Vein endothelial cell (primary cell): Measurements from ENCODE around the gene ZNF711. TPM values are rescaled to one million over a fixed set of nuclear protein-coding genes. Genes with fewer than 3 reads are reported as not detected.

Experiments
- total RNA-seq: library from RNA; depleted of rRNA; stranded (reverse); fragments of >200 nt; gene quantifications from 2 replicates; pipeline ENCODE4 v1.2.3, GENCODE V29; 2012

The ZNF711 gene
- total RNA-seq = 3.7 and 3.9 TPM in 2 replicates

DNA sequence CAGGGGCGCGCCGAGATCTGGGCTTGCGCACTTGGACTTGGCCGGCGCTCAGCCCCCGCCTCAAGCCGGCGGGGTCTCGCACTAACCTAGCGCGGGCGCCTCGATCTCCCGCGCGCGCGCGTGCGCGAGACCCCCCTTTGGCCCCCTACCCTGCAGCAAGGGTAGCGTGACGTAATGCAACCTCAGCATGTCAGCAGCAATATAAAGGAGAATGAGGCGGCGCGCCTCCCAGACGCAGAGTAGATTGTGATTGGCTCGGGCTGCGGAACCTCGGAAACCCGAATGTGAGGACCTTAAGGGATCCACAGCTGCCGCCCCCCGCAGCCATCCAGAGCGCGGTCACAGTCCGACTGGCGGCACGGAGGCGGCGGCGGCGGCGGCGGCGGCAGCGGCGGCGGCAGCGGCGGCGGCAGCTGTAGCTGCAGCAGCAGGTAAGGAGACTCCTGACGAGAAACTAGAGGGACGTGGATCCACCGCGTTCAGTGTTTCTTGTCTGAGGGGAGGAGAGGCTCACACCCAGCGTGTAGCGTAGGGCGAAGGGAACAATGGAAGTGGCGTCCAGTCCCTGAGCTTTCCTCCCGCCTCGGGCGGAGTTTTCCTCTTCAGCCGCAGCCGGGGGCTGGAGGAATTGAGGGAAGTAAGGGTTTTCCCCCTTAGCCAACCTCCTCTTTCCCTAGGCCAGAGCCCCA, at the start of gene ZNF711, which contains the start of gene SATL1:
Gene ZNF711, plus strand, starts transcription at position 231 of the 689 bp plus-strand sequence. CDS start 3,582 bp downstream, outside the sequence.
Gene SATL1, minus strand, starts transcription at position 19 of the 689 bp plus-strand sequence. CDS start 134,811 bp downstream, outside the sequence.

Other genes starting within 250 kb of the ZNF711 start
- gene APOOL, start 240.1 kb upstream of the ZNF711 start, total RNA-seq = 7.8 and 12.2 TPM in 2 replicates
- gene SATL1, start 212 bp upstream of the ZNF711 start, total RNA-seq = not detected in 2 replicates
- gene POF1B, start 135.7 kb downstream of the ZNF711 start, total RNA-seq = 1.1 and 2.3 TPM in 2 replicates